ENCODE results near the gene SPINT1.

The SPINT1 gene

GRCh38 chr15:40799523-40799922 is 44.3 kb upstream of the SPINT1 start:
- no peak for TF ChIP-seq TSHZ2 (CRISPR knock-in tag; IDR thresholded peaks at IDR 0.05)
- no peak for TF ChIP-seq RARB (CRISPR knock-in tag; IDR thresholded peaks at IDR 0.05)
- TF ChIP-seq ISL1 (CRISPR knock-in tag; IDR thresholded peaks at IDR 0.05): no peak
- no peak for TF ChIP-seq ZNF8 (CRISPR knock-in tag; IDR thresholded peaks at IDR 0.05)
- TF ChIP-seq SNAI2 (CRISPR knock-in tag; IDR thresholded peaks at IDR 0.05): no peak
- TF ChIP-seq ESRRG (CRISPR knock-in tag; IDR thresholded peaks at IDR 0.05): no peak
- TF ChIP-seq PATZ1 (CRISPR knock-in tag; IDR thresholded peaks at IDR 0.05; ENCODE audit: borderline replicate concordance): no peak
- TF ChIP-seq TCF4 (CRISPR knock-in tag; IDR thresholded peaks at IDR 0.05; ENCODE audit: borderline replicate concordance): no peak
- TF ChIP-seq ARNTL (CRISPR knock-in tag; IDR thresholded peaks at IDR 0.05; ENCODE audit: borderline replicate concordance, low read depth): no peak
- TF ChIP-seq BACH2 (CRISPR knock-in tag; IDR thresholded peaks at IDR 0.05; ENCODE audit: borderline replicate concordance): no peak
- TF ChIP-seq ZNF565 (CRISPR knock-in tag; conservative IDR thresholded peaks at IDR 0.05; ENCODE audit: low read depth): no peak
- TF ChIP-seq PPARA (CRISPR knock-in tag; IDR thresholded peaks at IDR 0.05; ENCODE audit: borderline replicate concordance): no peak
- no peak for TF ChIP-seq CREB5 (CRISPR knock-in tag; IDR thresholded peaks at IDR 0.05; ENCODE audit: low read depth)
- TF ChIP-seq OSR1 (CRISPR knock-in tag; IDR thresholded peaks at IDR 0.05): no peak
- no peak for ATAC-seq

- TF ChIP-seq ZC3H10 (CRISPR knock-in tag; IDR thresholded peaks at IDR 0.05) (no peak), ZNF70 (CRISPR knock-in tag; IDR thresholded peaks at IDR 0.05) (no peak)
- ATAC-seq: no peak
Measured at GRCh38 chr15:40803076-40803475, 40.8 kb upstream of the SPINT1 start.

DNA sequence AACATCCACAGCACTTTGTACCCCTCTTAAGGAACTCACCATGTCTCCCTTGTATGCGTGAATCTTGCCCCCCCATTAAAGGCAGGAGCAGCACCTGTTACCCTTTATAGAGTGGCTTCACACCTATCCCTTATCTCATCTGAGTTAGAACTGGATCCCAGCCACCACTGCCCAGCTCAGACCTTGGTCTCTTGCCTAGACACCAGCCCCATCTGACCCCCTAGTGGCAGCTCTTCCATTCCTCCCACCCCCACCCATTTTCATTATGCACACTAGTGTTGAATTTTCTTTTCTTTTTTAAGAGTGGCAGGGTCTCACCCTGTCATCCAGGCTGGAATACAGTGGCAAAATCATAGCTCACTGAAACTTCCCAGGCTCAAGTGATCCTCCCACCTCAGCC is 40.2 kb upstream of the SPINT1 start:
- ATAC-seq: no peak
- TF ChIP-seq ESRRG (CRISPR knock-in tag; IDR thresholded peaks at IDR 0.05): no peak
- no peak for TF ChIP-seq BACH2 (CRISPR knock-in tag; IDR thresholded peaks at IDR 0.05; ENCODE audit: borderline replicate concordance)
- no peak for TF ChIP-seq ZNF565 (CRISPR knock-in tag; conservative IDR thresholded peaks at IDR 0.05; ENCODE audit: low read depth)
- no peak for TF ChIP-seq ZFP30 (CRISPR knock-in tag; IDR thresholded peaks at IDR 0.05)
- TF ChIP-seq POU6F1 (CRISPR knock-in tag; IDR thresholded peaks at IDR 0.05; ENCODE audit: borderline replicate concordance, low read depth): no peak
- TF ChIP-seq ZNF70 (CRISPR knock-in tag; IDR thresholded peaks at IDR 0.05): no peak
- TF ChIP-seq CREB5 (CRISPR knock-in tag; IDR thresholded peaks at IDR 0.05; ENCODE audit: low read depth): no peak
- TF ChIP-seq TCF4 (CRISPR knock-in tag; IDR thresholded peaks at IDR 0.05; ENCODE audit: borderline replicate concordance): no peak
- TF ChIP-seq PATZ1 (CRISPR knock-in tag; IDR thresholded peaks at IDR 0.05; ENCODE audit: borderline replicate concordance): no peak
- no peak for TF ChIP-seq ZNF8 (CRISPR knock-in tag; IDR thresholded peaks at IDR 0.05)

Data from SK-N-SH treated with all-trans-retinoic acid at 6 μM for 48 hours (cell line).